SIG-M5 treated with dmso at 0.1 percent for 504 hours (cell line): ENCODE results near the gene UBE2E2.

Experiments used
- DNase-seq: peaks from one replicate; lab custom pipeline; 2025; ENCODE audit not compliant: unreplicated experiment; lab: John Stamatoyannopoulos, UW

Gene UBE2E2

GRCh38 chr3:23272820-23273219 lies 69.7 kb downstream of the UBE2E2 start:
- no peak for DNase-seq

- no peak for DNase-seq
These were observed 71.9 kb downstream of the UBE2E2 start for GRCh38 chr3:23275061-23275460.

GRCh38 chr3:23275814-23276213 lies 72.7 kb downstream of the UBE2E2 start:
- no peak for DNase-seq

- no peak for DNase-seq
These were observed 74.0 kb downstream of the UBE2E2 start for GRCh38 chr3:23276913-23277658.

GRCh38 chr3:23277688-23278087 lies 74.6 kb downstream of the UBE2E2 start:
- DNase-seq: no peak

GRCh38 chr3:23283625-23284024 lies 80.5 kb downstream of the UBE2E2 start:
- DNase-seq: no peak

- DNase-seq: no peak
These were observed 85.2 kb downstream of the UBE2E2 start for GRCh38 chr3:23288286-23288685.

- DNase-seq: no peak
These were observed 85.6 kb downstream of the UBE2E2 start for GRCh38 chr3:23288715-23289114.

- DNase-seq: no peak
These were observed 89.3 kb downstream of the UBE2E2 start for GRCh38 chr3:23292432-23292831.

- DNase-seq: no peak
These were observed 91.8 kb downstream of the UBE2E2 start for GRCh38 chr3:23294770-23295387.

- no peak for DNase-seq
These were observed 98.7 kb downstream of the UBE2E2 start for GRCh38 chr3:23301819-23302218.

- no peak for DNase-seq
These were observed 99.1 kb downstream of the UBE2E2 start for GRCh38 chr3:23302271-23302670.

GRCh38 chr3:23303601-23304217 lies 100.6 kb downstream of the UBE2E2 start:
- no peak for DNase-seq

- DNase-seq: no peak
These were observed 101.3 kb downstream of the UBE2E2 start for GRCh38 chr3:23304424-23304823.

- no peak for DNase-seq
These were observed 106.0 kb downstream of the UBE2E2 start for GRCh38 chr3:23308986-23309625.

GRCh38 chr3:23312866-23313265 lies 109.7 kb downstream of the UBE2E2 start:
- no peak for DNase-seq

GRCh38 chr3:23314981-23315762 lies 112.0 kb downstream of the UBE2E2 start:
- DNase-seq: no peak

- DNase-seq: no peak
These were observed 113.8 kb downstream of the UBE2E2 start for GRCh38 chr3:23316924-23317323.

GRCh38 chr3:23319366-23320312 lies 116.5 kb downstream of the UBE2E2 start:
- no peak for DNase-seq
